K562 (cell line): ENCODE data around the gene LPCAT1. TPM values are rescaled to one million over a fixed set of nuclear protein-coding genes. Genes with fewer than 3 reads are reported as not detected.

Experiments used
- ATAC-seq: fragments of 200-7000 bp; cut with Tn5 transposase; 3 replicates; pipeline ENCODE4 v1.9.1; 2020; ENCODE audit warnings: moderate library complexity
- BruUV-seq: library from RNA; stranded (reverse); fragments of 400-500 nt; replicated peaks from 2 replicates; lab custom pipeline; 2021; lab: Mats Ljungman, UMichigan
- CTCF ChIA-PET: fragments of 300-600 bp; formaldehyde crosslinking; extraction: SDS; loops from one replicate; lab custom pipeline; 2021; ENCODE audit warnings: low intra/inter-chr PET ratio; lab: Yijun Ruan, JAX
- POLR2A ChIA-PET: fragments of 300-600, 350-650 bp; sonication (Branson Sonifier 250); formaldehyde crosslinking; extraction: SDS; loops from one replicate; lab custom pipeline; 2021; ENCODE audit warnings: antibody characterized with exemption, inconsistent platforms; lab: Yijun Ruan, JAX
- DNase-seq, 4 experiments: peaks; one replicate each; pipeline versions ENCODE4 v3.0.0 to v3.0.0-alpha.2; 2011 to 2018; ENCODE audit warnings: low spot score in 3 of 4, mixed read lengths in 3 of 4; ENCODE audit errors: extremely low read depth in 1 of 4
- FAIRE-seq: peaks from 2 replicates; lab custom pipeline; 2011; peaks lifted over from hg19 to GRCh38; lab: Jason Lieb, UNC
- H2AFZ ChIP-seq: 2 replicates; pipeline ENCODE4 v1.6.0; 2011; ENCODE audit warnings: low read depth, low read length, control low read depth, inconsistent platforms
- H3K27ac ChIP-seq: fragments of 200-600 bp; 3 replicates; pipeline ENCODE4 v1.8.0; 2011; ENCODE audit warnings: low read depth, mild to moderate bottlenecking, control low read depth, inconsistent platforms, low read length, moderate library complexity, mixed read lengths; ENCODE audit errors: extremely low read depth
- H3K27me3 ChIP-seq, 2 experiments: fragments of 300-600 bp in 1 of 2; 2 replicates in 1 of 2; 3 replicates in 1 of 2; pipeline versions ENCODE4 v1.6.0 to v1.8.0; 2011; ENCODE audit warnings: inconsistent platforms in 2 of 2, low read length in 2 of 2, mild to moderate bottlenecking in 1 of 2, mixed read lengths in 1 of 2, moderate library complexity in 1 of 2; ENCODE audit not compliant: control insufficient read depth in 2 of 2, insufficient read depth in 2 of 2
- H3K36me3 ChIP-seq: fragments of 300-600 bp; 3 replicates; pipeline ENCODE4 v1.8.0; 2011; ENCODE audit warnings: mild to moderate bottlenecking, low read length, inconsistent platforms; ENCODE audit not compliant: control insufficient read depth, insufficient read depth
- H3K4me1 ChIP-seq, 2 experiments: fragments of 200-600 bp in 1 of 2; replicated peaks in 1 of 2; 2 replicates in 1 of 2; 3 replicates in 1 of 2; pipeline versions ENCODE4 v1.5.1 to v1.8.0; 2011; ENCODE audit warnings: inconsistent platforms in 2 of 2, low read length in 2 of 2, mild to moderate bottlenecking in 1 of 2, mixed read lengths in 1 of 2, moderate library complexity in 1 of 2; ENCODE audit not compliant: control insufficient read depth in 2 of 2, insufficient read depth in 2 of 2
- H3K4me2 ChIP-seq: 2 replicates; pipeline ENCODE4 v1.6.1; 2011; ENCODE audit warnings: low read length, control low read depth, inconsistent platforms, mixed read lengths; ENCODE audit not compliant: insufficient read depth
- H3K4me3 ChIP-seq: fragments of 200-600 bp; sonication (generic), shearing (Covaris generic); 2 replicates; pipeline ENCODE4 v1.5.1; 2016; ENCODE audit warnings: control low read depth, inconsistent platforms
- H3K79me2 ChIP-seq: fragments of 200-600 bp; 3 replicates; pipeline ENCODE4 v1.8.0; 2011; ENCODE audit warnings: low read length, inconsistent platforms; ENCODE audit not compliant: control insufficient read depth, insufficient read depth
- H3K9ac ChIP-seq, 2 experiments: 2 replicates each; pipeline versions ENCODE4 v1.6.0 to v1.6.1; 2011; ENCODE audit warnings: low read depth in 2 of 2, low read length in 2 of 2, control low read depth in 1 of 2, inconsistent platforms in 1 of 2, mild to moderate bottlenecking in 1 of 2, mixed read lengths in 1 of 2; ENCODE audit not compliant: insufficient read depth in 1 of 2
- H3K9me1 ChIP-seq: one replicate; pipeline ENCODE4 v1.6.0; 2011; ENCODE audit warnings: inconsistent platforms, mild to moderate bottlenecking, low read length, moderate library complexity; ENCODE audit not compliant: control insufficient read depth, insufficient read depth
- H3K9me3 ChIP-seq: replicated peaks from 2 replicates; pipeline ENCODE4 v1.5.1; 2011; ENCODE audit warnings: low read depth, low read length, inconsistent platforms; ENCODE audit not compliant: control insufficient read depth, insufficient read depth
- H4K20me1 ChIP-seq: replicated peaks from 2 replicates; pipeline ENCODE4 v1.6.1; 2011; ENCODE audit warnings: low read length, inconsistent platforms, mixed read lengths; ENCODE audit not compliant: control insufficient read depth, insufficient read depth
- CSDE1 ChIP-seq, 2 experiments: fragments of 450-650 bp; IDR thresholded peaks; 2 replicates each; pipeline ENCODE4 v1.6.1; 2016; ENCODE audit warnings: mild to moderate bottlenecking in 1 of 2
- CTCF ChIP-seq, 3 experiments: IDR thresholded peaks in 2 of 3; conservative IDR thresholded peaks in 1 of 3; 2 replicates each; pipeline ENCODE4 v1.5.1; 2011 to 2012; ENCODE audit warnings: low read length in 3 of 3, mild to moderate bottlenecking in 3 of 3, control low read depth in 2 of 3, improper control_type of control experiment in 1 of 3, inconsistent platforms in 1 of 3, low read depth in 1 of 3, mixed read lengths in 1 of 3, moderate library complexity in 1 of 3; ENCODE audit not compliant: insufficient read depth in 2 of 3
- DIDO1 ChIP-seq: fragments of 450-650 bp; IDR thresholded peaks from 2 replicates; pipeline ENCODE4 v1.6.1; 2016; ENCODE audit warnings: low read depth, missing biosample characterization, missing genetic modification characterization
- HNRNPLL ChIP-seq: fragments of 200-400 bp; formaldehyde crosslinking; IDR thresholded peaks from 2 replicates; pipeline ENCODE4 v1.6.1; 2017; ENCODE audit warnings: low read length, low read depth, mild to moderate bottlenecking; ENCODE audit not compliant: poor library complexity, severe bottlenecking
- LARP7 ChIP-seq: fragments of 450-650 bp; IDR thresholded peaks from 2 replicates; pipeline ENCODE4 v1.6.1; 2016
- MEIS2 ChIP-seq: fragments of 450-650 bp; IDR thresholded peaks from 2 replicates; pipeline ENCODE4 v1.6.1; 2014; ENCODE audit warnings: mild to moderate bottlenecking; ENCODE audit not compliant: partially characterized antibody
- STAG1 ChIP-seq: sonication (generic); formaldehyde crosslinking; IDR thresholded peaks from 2 replicates; pipeline ENCODE4 v1.5.0; 2020; ENCODE audit warnings: missing genetic modification reagents, borderline replicate concordance
- STAT5A ChIP-seq: IDR thresholded peaks from 2 replicates; pipeline ENCODE4 v1.6.1; 2012; ENCODE audit warnings: low read length, inconsistent platforms, borderline replicate concordance
- ZC3H8 ChIP-seq: fragments of 450-650 bp; IDR thresholded peaks from 2 replicates; pipeline ENCODE4 v1.6.1; 2017
- ZNF407 ChIP-seq: fragments of 450-650 bp; IDR thresholded peaks from 2 replicates; pipeline ENCODE4 v1.6.1; 2016; ENCODE audit warnings: low read depth
- ZNF444 ChIP-seq: fragments of 250-450 bp; sonication (Bioruptor Pico); IDR thresholded peaks from 2 replicates; pipeline ENCODE4 v1.4.0; 2020; ENCODE audit warnings: mild to moderate bottlenecking, moderate library complexity
- WGBS: fragments of 100-300 bp; shearing (Covaris generic); methylation state at CpG from one replicate; pipeline ENCODE4 v1.1.6; 2016; ENCODE audit warnings: low coverage, mixed read lengths; ENCODE audit not compliant: insufficient coverage; ENCODE audit errors: missing lambda C conversion rate; 5-methylcytosine and 5-hydroxymethylcytosine counted together
- in situ Hi-C: fragments of 300-500 bp; cut with MboI; formaldehyde crosslinking; loops from 4 replicates; pipeline ENCODE4 v1.15.0; 2018; ENCODE audit warnings: inconsistent platforms, mixed read lengths
- intact Hi-C: fragments of 100-400 bp; cut with micrococcal nuclease; formaldehyde crosslinking; loops from 2 replicates; pipeline ENCODE4 v1.14.2; 2022
- polyA plus RNA-seq, 8 experiments: library from polyadenylated mRNA; depleted of rRNA in 4 of 8; stranded (reverse) in 5 of 8; unstranded in 3 of 8; fragments of >200 nt; fragmentation: Nextera tagmentation in 2 of 8; fragmentation: Illumina TruSeq in 1 of 8; extraction: Ambion mirVana in 2 of 8; extraction: Trizol in 1 of 8; gene quantifications; 2 replicates each; pipeline versions ENCODE4 v1.2.1 to v1.2.3, GENCODE V29; 2011 to 2014; ENCODE audit warnings: inconsistent platforms in 1 of 8, missing spikeins in 1 of 8
- total RNA-seq, 7 experiments: library from RNA; depleted of rRNA in 6 of 7; stranded (reverse); fragments of >200 nt in 6 of 7; fragmentation: Illumina TruSeq in 2 of 7; extraction: Trizol in 2 of 7; gene quantifications; 2 replicates each; pipeline versions ENCODE4 v1.2.1 to v1.2.3, GENCODE V29; 2011 to 2021; ENCODE audit warnings: low replicate concordance in 1 of 7

LPCAT1 gene
- total and polyA plus RNA-seq, 9 of the 15 experiments (the other 6 are each of a cell fraction or from before 2014, with no cell fraction given), result 0.14 to 18.4 (median 13.9) TPM

- Histone ChIP-seq H3K27me3 (peaks cover 3 to 27% of the 10 kb centered on the region in 2 experiments; a peak in 4 of 5 replicates), H3K36me3 (no peaks in the 10 kb centered on the region), H3K27ac (no peak overlapping the region), H3K79me2 (no peaks in the 10 kb centered on the region), H3K9me1 (peaks cover 7% of the 10 kb centered on the region), H3K9me3 (no peaks in the 10 kb centered on the region), H2AFZ (no peak overlapping the region), H4K20me1 (peaks cover 17% of the 10 kb centered on the region), H3K9ac (no peak overlapping the region), H3K4me2 (no peak overlapping the region), H3K4me1 (peaks cover 0 to 6% of the 10 kb centered on the region in 2 experiments; a peak in 1 of 5 replicates), H3K4me3 (no peak overlapping the region)
- POLR2A ChIA-PET, result interaction anchor here (1.0 kb wide), 1 partner anchor 14 kb away, joined by 4 read pairs; no protein-coding TSS in a partner anchor
- intact Hi-C loops (no loop called here), in situ Hi-C loops (no loop called here)
- DNase-seq, result no peak
- under 1% methylated on average over 23 of the region's 23 CpGs for WGBS
- no peak for ATAC-seq
- FAIRE-seq, result no peak
- BruUV-seq, result no TSS peak
- CTCF ChIA-PET, result interaction anchor here (0.6 kb wide), 1 partner anchor 8 kb away, joined by 3 read pairs; no protein-coding TSS in a partner anchor
- TF ChIP-seq STAT5A (no peak), HNRNPLL (no peak), ZC3H8 (no peak), DIDO1 (tag) (no peak), MEIS2 (no peak), CSDE1 (IDR thresholded peaks at IDR 0.05) (no peak), ZNF407 (no peak), CTCF (IDR thresholded peaks at IDR 0.05 in 2 of 3, conservative IDR thresholded peaks at IDR 0.05 in 1 of 3; ENCODE audit: insufficient read depth in 2 of 3, low read depth in 1 of 3, low read length in 3 of 3) (no peak), ZNF444 (CRISPR knock-in tag) (no peak), LARP7 (no peak), STAG1 (CRISPR knock-in tag) (no peak)
These were observed 103.3 kb downstream of the LPCAT1 start for GRCh38 chr5:1420211-1421195.
